HT-29 (cell line): ENCODE data around the gene TMEM181. TPM values are rescaled to one million over a fixed set of nuclear protein-coding genes. Genes with fewer than 3 reads are reported as not detected.
"Not testable (repeated sequence)": the region's sequence is repeated elsewhere in the genome, so short reads cannot be mapped to it uniquely, and the experiment has no call there.

Experiments
- DNase-seq: peaks from one replicate; pipeline ENCODE4 v3.0.0-alpha.2; 2015; ENCODE audit warnings: low spot score
- total RNA-seq: library from RNA; depleted of rRNA; stranded (reverse); fragments of >200 nt; shearing (Covaris generic); gene quantifications from 2 replicates; pipeline ENCODE4 v1.2.3, GENCODE V29; 2014

TMEM181 gene
- total RNA-seq, 1 experiment from 2014 or later: 15.8 TPM

GRCh38 chr6:158536891-158537798 is 22.7 kb upstream of the TMEM181 start:
- no peak for DNase-seq

- no peak for DNase-seq
These were observed 21.1 kb upstream of the TMEM181 start for GRCh38 chr6:158538741-158539140.

- DNase-seq: no peak
These were observed 20.5 kb upstream of the TMEM181 start for GRCh38 chr6:158539413-158539812.

GRCh38 chr6:158539881-158540280 is 20.0 kb upstream of the TMEM181 start:
- DNase-seq: no peak

GRCh38 chr6:158543606-158544185 is 16.2 kb upstream of the TMEM181 start:
- DNase-seq: no peak

GRCh38 chr6:158544428-158544827 is 15.5 kb upstream of the TMEM181 start:
- DNase-seq: no peak

GRCh38 chr6:158545043-158545966 is 14.6 kb upstream of the TMEM181 start:
- no peak for DNase-seq

GRCh38 chr6:158548418-158549161 is 11.3 kb upstream of the TMEM181 start:
- no peak for DNase-seq

GRCh38 chr6:158552055-158552795 is 7.7 kb upstream of the TMEM181 start:
- no peak for DNase-seq

- DNase-seq: no peak
These were observed 7.1 kb upstream of the TMEM181 start for GRCh38 chr6:158552796-158553138.

- no peak for DNase-seq
These were observed 5.1 kb upstream of the TMEM181 start for GRCh38 chr6:158554611-158555361.

- no peak for DNase-seq
These were observed 3.8 kb upstream of the TMEM181 start for GRCh38 chr6:158556113-158556512.

GRCh38 chr6:158557110-158557509 is 2.8 kb upstream of the TMEM181 start:
- DNase-seq: not testable (repeated sequence)

- DNase-seq: no peak
These were observed 2.0 kb upstream of the TMEM181 start for GRCh38 chr6:158557927-158558326.

- DNase-seq: no peak
These were observed 1.2 kb upstream of the TMEM181 start for GRCh38 chr6:158558415-158559306.

- DNase-seq: peak; percentile 12
These were observed 475 bp upstream of the TMEM181 start for GRCh38 chr6:158559338-158559894.

- peak; percentile 34 for DNase-seq
These were observed 987 bp downstream of the TMEM181 start for GRCh38 chr6:158560836-158561320.

GRCh38 chr6:158561321-158561884 is 1.5 kb downstream of the TMEM181 start:
- DNase-seq: no peak
